SKM-1 treated with dmso at 0.1 percent for 144 hours (cell line): ENCODE data around the gene PHF21A.

Source experiments
- DNase-seq: peaks from one replicate; lab custom pipeline; 2025; ENCODE audit not compliant: unreplicated experiment; lab: John Stamatoyannopoulos, UW

The PHF21A gene

DNA sequence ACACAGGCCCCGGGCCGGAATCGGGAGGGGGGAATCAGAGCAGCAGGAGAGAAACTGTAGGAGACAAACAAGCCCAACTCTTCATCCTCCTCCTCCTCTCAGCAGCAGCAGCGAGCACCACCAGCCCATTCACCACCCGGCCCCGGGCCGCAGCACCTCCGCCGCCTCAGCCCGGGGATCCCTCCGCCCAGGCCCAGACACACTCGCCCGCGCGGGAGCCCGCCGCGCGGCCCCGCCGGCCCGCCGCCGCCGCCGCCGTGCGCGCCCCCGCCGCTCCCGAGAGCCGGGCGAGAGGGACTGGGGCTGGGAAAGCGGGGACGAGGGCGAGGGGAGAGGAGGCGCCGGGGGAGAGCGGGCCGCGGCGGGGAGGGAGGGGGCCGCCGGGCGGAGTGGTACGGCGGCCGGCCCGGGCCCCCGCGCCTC lies at the start of gene PHF21A:
PHF21A (minus strand) TSS at position 154 of the 423 bp plus-strand sequence. CDS start 37,235 bp downstream, outside the sequence.
- peak; percentile 94 for DNase-seq

DNA sequence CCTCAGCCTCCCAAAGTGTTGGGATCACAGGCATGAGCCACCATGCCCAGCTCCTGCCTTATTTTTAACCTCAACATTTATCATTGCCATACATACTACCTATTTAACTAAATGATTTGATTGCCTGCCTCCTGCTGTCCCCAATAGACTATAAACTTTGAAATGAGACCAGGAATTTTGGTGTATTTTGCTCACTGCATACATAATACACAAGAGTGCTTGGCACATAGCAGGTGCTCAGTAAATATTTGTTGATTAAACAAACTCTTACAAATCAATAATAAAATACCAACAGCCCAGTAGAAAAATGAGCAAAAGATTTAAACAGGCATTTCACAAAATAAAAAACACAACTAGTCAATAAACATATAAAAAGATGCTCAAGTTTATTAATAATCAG lies 49.5 kb upstream of the PHF21A start:
- DNase-seq, result no peak

- DNase-seq, result no peak
Observed at GRCh38 chr11:46162700-46163099, 41.4 kb upstream of the PHF21A start.

DNA sequence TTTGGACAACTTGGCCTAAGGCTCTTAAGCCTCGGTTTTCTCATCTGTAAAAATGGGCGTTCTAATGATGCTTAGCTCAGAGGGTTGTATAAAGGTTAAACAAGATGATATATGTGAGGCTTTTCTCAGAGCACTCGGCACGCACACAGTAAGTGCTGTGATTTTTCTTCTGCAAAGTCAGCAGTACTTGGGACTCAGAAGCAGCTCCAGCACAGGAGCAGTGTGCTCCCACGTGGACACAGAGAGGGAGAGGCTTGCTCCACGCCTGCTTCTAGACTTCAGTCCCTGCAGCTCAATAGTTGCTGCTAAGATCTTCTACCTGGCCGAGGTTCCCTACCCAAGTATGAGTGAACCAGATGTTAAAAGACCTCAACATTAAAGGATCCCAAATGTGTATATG lies 39.9 kb upstream of the PHF21A start:
- no peak for DNase-seq

DNA sequence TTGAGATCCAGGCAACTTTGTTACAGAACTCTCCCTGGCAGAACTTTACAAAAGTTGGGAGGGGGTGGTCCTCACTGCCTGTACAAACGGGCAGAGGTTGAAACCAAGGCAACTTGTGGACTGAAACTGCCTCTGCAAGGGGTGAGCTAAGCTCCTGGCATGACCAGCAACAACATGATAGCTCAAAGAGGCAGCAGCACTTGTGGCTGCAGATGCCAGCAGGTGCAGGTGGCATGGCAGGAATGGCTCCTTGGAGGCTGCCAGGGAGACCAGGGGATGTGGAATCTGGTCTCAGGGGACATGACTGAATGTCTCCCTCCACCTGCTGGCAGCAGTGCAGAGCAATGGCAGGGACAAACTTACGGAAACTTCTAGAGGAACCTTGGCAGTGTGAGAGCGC lies 38.8 kb upstream of the PHF21A start:
- no peak for DNase-seq

GRCh38 chr11:46159680-46160079 lies 38.4 kb upstream of the PHF21A start:
- DNase-seq, result no peak

DNA sequence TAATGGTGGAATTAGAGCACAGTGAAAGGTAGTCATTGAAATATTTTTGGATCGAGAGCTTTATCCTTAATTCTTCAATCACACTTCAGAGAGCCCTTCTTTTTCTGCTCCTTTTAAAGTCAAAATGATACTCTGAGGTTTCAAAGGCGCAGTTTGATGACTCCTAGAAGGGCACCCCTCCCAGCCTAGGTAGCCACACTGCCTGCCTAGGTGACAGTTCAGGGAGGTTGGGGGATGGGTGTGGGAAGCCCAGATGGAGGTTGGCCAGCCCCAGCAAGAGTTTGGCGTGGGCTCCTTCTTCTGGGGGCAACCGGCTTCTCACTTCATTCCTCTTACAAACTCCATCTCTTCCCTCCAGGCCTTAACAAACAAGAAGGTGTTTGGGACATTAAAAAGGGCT lies 28.6 kb upstream of the PHF21A start:
- DNase-seq, result no peak

DNA sequence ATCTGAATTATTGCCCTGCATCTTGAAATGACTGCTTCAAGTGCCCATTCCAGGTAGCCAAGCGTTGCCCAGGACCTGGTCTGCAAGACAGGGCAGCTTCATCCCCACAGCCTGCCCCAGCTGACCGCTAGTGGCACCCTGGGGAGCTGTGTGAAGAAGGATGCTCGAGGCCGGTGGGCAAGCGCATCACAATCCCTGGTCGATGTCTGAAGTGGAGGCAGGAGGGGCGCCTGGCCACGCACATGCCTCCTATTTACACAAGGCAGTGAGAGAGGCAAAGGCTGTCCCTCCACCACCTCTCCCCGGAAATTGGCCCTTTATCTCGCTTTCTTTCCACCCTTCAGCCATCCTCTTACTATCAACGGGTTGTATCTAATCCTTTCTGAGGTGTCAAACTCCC lies 28.1 kb upstream of the PHF21A start:
- DNase-seq, result no peak

DNA sequence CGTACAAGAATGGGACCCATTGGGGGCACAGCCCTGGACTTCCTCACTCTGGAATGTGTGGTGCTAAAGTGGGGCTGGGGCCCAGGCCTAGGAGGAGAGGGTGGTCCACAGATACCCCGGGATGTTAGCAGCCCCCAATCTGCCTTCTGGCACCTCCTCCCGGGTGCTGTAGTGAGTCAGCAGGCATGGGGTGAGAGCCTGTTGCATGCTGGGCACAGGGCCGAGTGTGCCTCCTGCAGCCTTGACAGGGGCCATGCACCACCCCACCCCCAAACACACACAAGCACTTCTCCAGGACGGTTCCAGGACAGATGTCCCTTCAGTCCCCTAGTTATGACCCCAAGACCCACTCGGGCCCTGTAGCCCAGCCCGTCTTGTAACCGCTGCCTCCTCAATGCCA lies 23.5 kb upstream of the PHF21A start:
- no peak for DNase-seq

DNA sequence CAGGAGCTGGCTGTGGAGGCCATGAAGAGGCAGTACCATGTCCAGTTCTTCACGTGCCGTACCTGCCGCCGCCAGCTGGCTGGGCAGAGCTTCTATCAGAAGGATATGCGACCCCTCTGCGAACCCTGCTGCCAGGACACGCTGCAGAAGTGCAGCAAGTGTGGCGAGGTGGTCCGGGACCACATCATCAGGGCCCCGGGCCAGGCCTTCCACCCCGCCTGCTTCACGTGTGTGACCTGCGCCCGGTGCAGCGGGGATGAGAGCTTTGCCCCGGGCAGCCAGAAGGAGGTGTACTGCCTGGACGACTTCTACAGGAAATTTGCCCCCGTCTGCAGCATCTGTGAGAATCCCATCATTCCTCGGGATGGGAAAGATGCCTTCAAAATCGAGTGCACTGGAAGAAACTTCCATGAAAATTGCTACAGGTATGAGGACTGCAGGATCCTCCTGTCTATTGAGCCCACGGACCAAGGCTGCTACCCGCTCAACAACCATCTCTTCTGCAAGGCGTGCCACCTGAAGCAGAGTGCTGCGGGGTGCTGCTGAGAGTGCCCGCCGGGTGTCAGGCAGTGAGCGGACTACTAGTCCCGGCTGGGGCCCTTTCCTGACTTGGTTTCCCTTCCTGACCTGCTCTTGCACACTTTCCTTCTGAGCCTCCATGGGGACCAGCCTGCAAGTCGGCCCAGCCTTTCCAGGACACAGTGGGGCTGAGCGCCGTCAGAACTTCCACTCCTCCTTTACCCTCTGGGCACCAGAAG lies 22.0 kb upstream of the PHF21A start:
- no peak for DNase-seq

DNA sequence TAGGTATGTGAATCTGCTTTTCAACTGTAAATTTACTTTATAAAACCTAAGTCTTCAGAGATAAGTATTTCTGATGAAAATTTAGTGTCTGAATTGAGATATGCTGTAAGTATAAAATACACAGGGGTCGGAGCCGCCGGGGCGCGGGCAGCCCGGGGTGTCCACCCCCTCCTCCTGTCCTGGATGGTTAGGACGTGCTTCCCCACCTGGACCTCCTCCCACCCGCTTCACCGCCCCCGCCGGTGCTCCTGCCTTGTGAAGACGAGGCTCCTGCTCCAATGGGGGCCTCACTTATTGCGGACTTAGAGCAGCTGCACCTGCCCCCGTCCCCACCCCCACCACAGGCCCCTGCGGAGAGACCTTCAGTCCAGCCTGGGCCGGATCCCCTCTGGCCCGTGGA lies 21.3 kb upstream of the PHF21A start:
- no peak for DNase-seq

DNA sequence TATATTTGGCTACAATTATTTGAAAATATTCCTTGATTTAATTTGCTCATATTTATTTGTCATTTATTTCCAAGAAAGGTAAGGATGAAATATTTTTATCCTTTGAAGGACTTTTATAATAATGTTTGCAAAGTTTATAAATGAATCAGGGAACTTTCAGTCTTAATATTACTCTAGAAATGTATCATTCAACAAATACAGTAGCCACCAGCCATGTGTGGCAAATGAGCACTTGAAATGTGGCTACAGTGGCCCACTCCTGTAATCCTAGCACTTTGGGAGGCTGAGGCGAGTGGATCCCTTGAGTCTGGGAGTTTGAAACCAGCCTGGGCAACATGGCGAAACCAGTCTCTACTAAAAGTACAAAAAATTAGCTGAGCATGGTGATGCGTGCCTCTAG lies 20.3 kb upstream of the PHF21A start:
- DNase-seq, result no peak

DNA sequence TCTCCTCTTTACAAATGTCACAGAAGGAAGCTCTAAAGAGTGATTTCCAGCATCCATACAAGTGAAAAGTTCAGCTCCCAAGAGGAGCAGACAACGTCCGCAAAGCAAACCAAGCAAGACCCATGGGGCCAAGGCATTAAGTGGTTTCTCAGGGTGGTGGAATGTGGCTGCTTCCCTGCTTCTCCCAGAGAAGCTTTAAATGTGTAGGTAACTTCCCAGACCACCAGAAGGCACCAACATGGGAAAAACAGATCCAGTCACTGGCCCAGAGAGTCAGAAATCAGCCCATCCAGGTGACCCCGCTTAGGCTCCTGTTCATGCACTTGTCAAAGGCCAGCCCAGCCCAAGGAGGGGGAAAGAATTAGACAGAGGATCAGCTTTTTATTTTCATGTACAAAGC lies 13.3 kb upstream of the PHF21A start:
- no peak for DNase-seq

GRCh38 chr11:46134061-46134460 lies 12.8 kb upstream of the PHF21A start:
- DNase-seq, result no peak

- no peak for DNase-seq
Observed at GRCh38 chr11:46133119-46133518, 11.9 kb upstream of the PHF21A start.

GRCh38 chr11:46130286-46130940 lies 9.2 kb upstream of the PHF21A start:
- DNase-seq, result no peak

- DNase-seq, result no peak
Observed at GRCh38 chr11:46129133-46129532, 7.9 kb upstream of the PHF21A start.

DNA sequence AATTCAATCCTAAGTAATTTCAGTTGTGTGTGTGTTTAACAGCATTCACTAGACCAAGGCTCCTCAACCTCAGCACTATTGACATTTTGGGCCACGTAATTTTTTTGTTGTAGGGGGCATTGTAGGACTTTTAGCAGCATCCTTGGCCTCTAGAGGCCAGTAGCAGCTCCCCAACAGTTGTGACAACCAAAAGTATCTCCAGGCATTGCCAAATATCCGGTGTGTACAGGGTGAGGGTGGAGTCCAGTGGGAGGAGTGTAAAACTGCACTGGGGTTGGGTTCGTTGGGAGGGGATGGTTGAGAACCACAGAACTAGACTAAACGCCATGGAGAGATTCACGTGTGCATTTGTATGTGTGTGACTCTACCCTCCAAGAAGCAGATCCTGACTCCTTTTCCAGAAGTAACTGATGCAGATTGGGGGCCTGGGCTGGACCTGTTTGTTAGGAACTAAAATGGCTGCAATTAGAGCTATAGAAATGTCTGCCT lies 5.9 kb upstream of the PHF21A start:
- DNase-seq, result peak; percentile 98

- DNase-seq, result no peak
Observed at GRCh38 chr11:46125284-46125683, 4.0 kb upstream of the PHF21A start.

GRCh38 chr11:46122945-46123715 lies 1.9 kb upstream of the PHF21A start:
- no peak for DNase-seq

- DNase-seq, result peak; percentile 65
Observed at GRCh38 chr11:46121724-46122477, 647 bp upstream of the PHF21A start.
